ENCODE results near the gene G6PC2.

GRCh38 chr2:168892327-168892726 lies 8.8 kb upstream of the G6PC2 start:
- TF ChIP-seq GATA2 (IDR thresholded peaks at IDR 0.05; ENCODE audit: low read depth, low read length) (no peak), GATA3 (IDR thresholded peaks at IDR 0.05; ENCODE audit: low read depth, low read length) (no peak)

All from SH-SY5Y (cell line).